Activated CD8-positive, alpha-beta T cell treated with anti-CD3 and anti-CD28 coated beads for 36 hours (primary cell): ENCODE measurements around the gene MTF2. TPM values are rescaled to one million over a fixed set of nuclear protein-coding genes. Genes with fewer than 3 reads are reported as not detected.

Experiments used
- ATAC-seq: fragments of 200-7000 bp; cut with Tn5 transposase; one replicate; pipeline ENCODE4 v1.10.0; 2021; ENCODE audit warnings: mild to moderate bottlenecking, moderate library complexity
- CTCF ChIA-PET: fragments of 350-600 bp; sonication (Branson Sonifier 250); formaldehyde crosslinking; loops from one replicate; lab custom pipeline; 2021; ENCODE audit warnings: antibody characterized with exemption; lab: Charles Lee
- POLR2A ChIA-PET: fragments of 350-600 bp; sonication (Branson Sonifier 250); formaldehyde crosslinking; loops from one replicate; lab custom pipeline; 2021; ENCODE audit warnings: antibody characterized with exemption; lab: Charles Lee
- DNase-seq: peaks from one replicate; pipeline ENCODE4 v3.0.0-alpha.2; 2020
- H3K27ac Mint-ChIP-seq: one replicate; pipeline ENCODE4 v1.8.0; 2021; ENCODE audit warnings: mild to moderate bottlenecking, mixed read lengths
- H3K27me3 Mint-ChIP-seq: one replicate; pipeline ENCODE4 v1.8.0; 2021; ENCODE audit warnings: mixed read lengths
- H3K36me3 Mint-ChIP-seq: one replicate; pipeline ENCODE4 v1.8.0; 2021; ENCODE audit warnings: low read depth, mixed read lengths
- H3K4me1 Mint-ChIP-seq: one replicate; pipeline ENCODE4 v1.8.0; 2021; ENCODE audit warnings: low read depth, mixed read lengths
- H3K4me3 Mint-ChIP-seq: one replicate; pipeline ENCODE4 v1.8.0; 2021; ENCODE audit warnings: mild to moderate bottlenecking, moderate library complexity, mixed read lengths
- H3K9me3 Mint-ChIP-seq: one replicate; pipeline ENCODE4 v1.8.0; 2021; ENCODE audit warnings: mixed read lengths
- CTCF ChIP-seq: fragments of 200-600 bp; IDR thresholded peaks from one replicate; pipeline ENCODE4 v1.8.0; 2022; ENCODE audit warnings: antibody characterized with exemption, mild to moderate bottlenecking
- intact Hi-C: fragments of 100-400 bp; cut with micrococcal nuclease; formaldehyde crosslinking; loops from one replicate; pipeline ENCODE4 v1.10.0; 2022
- total RNA-seq, 2 experiments: library from RNA; stranded (reverse); gene quantifications; one replicate each; pipeline ENCODE4 v1.2.3, GENCODE V29; 2021

MTF2 gene
- total RNA-seq, 2 experiments from 2014 or later: 65.0 to 70.9 TPM

GRCh38 chr1:93132638-93133037 lies 53.6 kb downstream of the MTF2 start:
- H3K4me1 Mint-ChIP-seq: no peaks in the 10 kb centered on the region
- TF ChIP-seq CTCF: no peak
- ChIA-PET CTCF (interaction anchor here (1.2 to 1.3 kb wide), 2 partner anchors 112 to 138 kb away, joined by 3 to 6 read pairs; no protein-coding TSS in a partner anchor), POLR2A (interaction anchor here (0.9 kb wide), 1 partner anchor 54 kb away, joined by 3 read pairs; no protein-coding TSS in a partner anchor)
- H3K4me3 Mint-ChIP-seq: no peak overlapping the region
- intact Hi-C loops: no loop called here
- H3K27me3 Mint-ChIP-seq: no peaks in the 10 kb centered on the region
- no peak overlapping the region for H3K27ac Mint-ChIP-seq
- H3K36me3 Mint-ChIP-seq: peaks cover 18% of the 10 kb centered on the region
- no peak for ATAC-seq
- DNase-seq: no peak
- H3K9me3 Mint-ChIP-seq: no peaks in the 10 kb centered on the region

GRCh38 chr1:93136445-93136844 lies 57.4 kb downstream of the MTF2 start:
- peaks cover 23% of the 10 kb centered on the region for H3K36me3 Mint-ChIP-seq
- no peak for ATAC-seq
- intact Hi-C loops: no loop called here
- no peak overlapping the region for H3K4me3 Mint-ChIP-seq
- no peak overlapping the region for H3K27ac Mint-ChIP-seq
- ChIA-PET POLR2A (no interaction called here), CTCF (no interaction called here)
- H3K27me3 Mint-ChIP-seq: no peaks in the 10 kb centered on the region
- H3K9me3 Mint-ChIP-seq: no peaks in the 10 kb centered on the region
- H3K4me1 Mint-ChIP-seq: no peaks in the 10 kb centered on the region
- no peak for TF ChIP-seq CTCF
- no peak for DNase-seq

GRCh38 chr1:93137604-93138292 lies 58.7 kb downstream of the MTF2 start:
- ChIA-PET CTCF (interaction anchor here (0.9 to 1.9 kb wide), 2 partner anchors 21 to 112 kb away, joined by 3 to 5 read pairs; no protein-coding TSS in a partner anchor), POLR2A (no interaction called here)
- Mint-ChIP-seq H3K9me3 (no peaks in the 10 kb centered on the region), H3K36me3 (peaks cover 25% of the 10 kb centered on the region), H3K4me3 (no peak overlapping the region), H3K27ac (peak overlapping the region; percentile 23), H3K4me1 (no peaks in the 10 kb centered on the region), H3K27me3 (no peaks in the 10 kb centered on the region)
- TF ChIP-seq CTCF: no peak
- intact Hi-C loops: no loop called here
- DNase-seq (no peak), ATAC-seq (no peak)

GRCh38 chr1:93140106-93140505 lies 61.0 kb downstream of the MTF2 start:
- POLR2A ChIA-PET: interaction anchor here (1.2 to 2.1 kb wide), 2 partner anchors 9 to 50 kb away, joined by 3 to 5 read pairs; no protein-coding TSS in a partner anchor
- CTCF ChIA-PET: interaction anchor here (0.6 kb wide), 1 partner anchor 164 kb away, joined by 3 read pairs; no protein-coding TSS in a partner anchor
- no peak overlapping the region for H3K4me3 Mint-ChIP-seq
- DNase-seq (no peak), ATAC-seq (no peak)
- no peaks in the 10 kb centered on the region for H3K27me3 Mint-ChIP-seq
- H3K27ac Mint-ChIP-seq: peak overlapping the region; percentile 15
- H3K9me3 Mint-ChIP-seq: no peaks in the 10 kb centered on the region
- peaks cover 24% of the 10 kb centered on the region for H3K36me3 Mint-ChIP-seq
- intact Hi-C loops: loop anchor here (10.0 kb wide), 1 partner anchor 115 kb away; no protein-coding TSS in a partner anchor
- no peak for TF ChIP-seq CTCF
- peaks cover 3% of the 10 kb centered on the region for H3K4me1 Mint-ChIP-seq

GRCh38 chr1:93142161-93142560 lies 63.1 kb downstream of the MTF2 start:
- intact Hi-C loops: loop anchor here (10.0 kb wide), 1 partner anchor 117 kb away; no protein-coding TSS in a partner anchor
- DNase-seq (no peak), ATAC-seq (no peak)
- H3K27me3 Mint-ChIP-seq: no peaks in the 10 kb centered on the region
- no peak overlapping the region for H3K4me3 Mint-ChIP-seq
- POLR2A ChIA-PET: no interaction called here
- CTCF ChIA-PET: interaction anchor here (0.7 kb wide), 1 partner anchor 62 kb away, joined by 3 read pairs; no protein-coding TSS in a partner anchor
- H3K27ac Mint-ChIP-seq: no peak overlapping the region
- H3K4me1 Mint-ChIP-seq: peaks cover 3% of the 10 kb centered on the region
- no peak for TF ChIP-seq CTCF
- peaks cover 16% of the 10 kb centered on the region for H3K36me3 Mint-ChIP-seq
- H3K9me3 Mint-ChIP-seq: no peaks in the 10 kb centered on the region
